CD4-positive, alpha-beta T cell treated with Interleukin-12 subunit alpha and Interleukin-12 subunit beta, for 1 hour (primary cell): ENCODE measurements around the gene TMCO6.
A peak's percentile ranks its signal among the peaks of the same experiment; 100 is the strongest.
"Not testable (repeated sequence)": the region's sequence is repeated elsewhere in the genome, so short reads cannot be mapped to it uniquely, and the experiment has no call there.

Source experiments
- DNase-seq: peaks from one replicate; pipeline ENCODE4 v3.0.0-alpha.2; 2020

The TMCO6 gene

GRCh38 chr5:140631036-140631417, 8.2 kb upstream of the TMCO6 start:
- DNase-seq, result no peak

- peak; percentile 40 for DNase-seq
These were observed 7.4 kb upstream of the TMCO6 start for GRCh38 chr5:140631831-140632365.

- peak; percentile 55 for DNase-seq
These were observed 6.8 kb upstream of the TMCO6 start for GRCh38 chr5:140632366-140633020.

GRCh38 chr5:140633021-140633471, 6.2 kb upstream of the TMCO6 start, which contains the start of gene CD14:
Gene CD14, minus strand, starts transcription at chr5:140633175. Its CDS starts 104 bp downstream, at chr5:140633071.
- DNase-seq, result no peak

- DNase-seq, result no peak
These were observed 5.8 kb upstream of the TMCO6 start for GRCh38 chr5:140633501-140633900.

- DNase-seq, result no peak
These were observed 5.1 kb upstream of the TMCO6 start for GRCh38 chr5:140634103-140634502.

GRCh38 chr5:140635291-140636257, 3.7 kb upstream of the TMCO6 start:
- no peak for DNase-seq

- no peak for DNase-seq
These were observed 1.7 kb upstream of the TMCO6 start for GRCh38 chr5:140637371-140638100.

- not testable (repeated sequence) for DNase-seq
These were observed 428 bp upstream of the TMCO6 start for GRCh38 chr5:140638898-140639147.

- DNase-seq, result no peak
These were observed 2.5 kb downstream of the TMCO6 start for GRCh38 chr5:140641716-140642115.

- DNase-seq, result no peak
These were observed 3.5 kb downstream of the TMCO6 start for GRCh38 chr5:140642718-140643117.

- no peak for DNase-seq
These were observed 7.8 kb downstream of the TMCO6 start for GRCh38 chr5:140647042-140647419.

GRCh38 chr5:140658870-140659269, 19.6 kb downstream of the TMCO6 start:
- no peak for DNase-seq

GRCh38 chr5:140660371-140660770, 21.1 kb downstream of the TMCO6 start:
- not testable (repeated sequence) for DNase-seq

- no peak for DNase-seq
These were observed 24.7 kb downstream of the TMCO6 start for GRCh38 chr5:140664030-140664358.

GRCh38 chr5:140664359-140665119, 25.3 kb downstream of the TMCO6 start, which contains the start of gene WDR55:
Gene WDR55, plus strand, starts transcription at chr5:140664904. Its CDS starts 9 bp downstream, at chr5:140664913.
- DNase-seq, result peak; percentile 94

- DNase-seq, result not testable (repeated sequence)
These were observed 31.8 kb downstream of the TMCO6 start for GRCh38 chr5:140671035-140671434.

- no peak for DNase-seq
These were observed 32.3 kb downstream of the TMCO6 start for GRCh38 chr5:140671472-140672125.

- no peak for DNase-seq
These were observed 33.4 kb downstream of the TMCO6 start for GRCh38 chr5:140672455-140673186.

- no peak for DNase-seq
These were observed 34.1 kb downstream of the TMCO6 start, which contains the start of gene DND1 for GRCh38 chr5:140673187-140673976. Gene DND1, minus strand, starts transcription at chr5:140673576. Its CDS starts 34 bp downstream, at chr5:140673542.
